SHP77 treated with DMSO at 0.1 percent for 48 hours (cell line): Measurements from ENCODE around the gene SLC22A15.
"Not testable (repeated sequence)": the region's sequence is repeated elsewhere in the genome, so short reads cannot be mapped to it uniquely, and the experiment has no call there.

Experiments
- DNase-seq: peaks from one replicate; lab custom pipeline; 2025; lab: John Stamatoyannopoulos, UW

The SLC22A15 gene

DNA sequence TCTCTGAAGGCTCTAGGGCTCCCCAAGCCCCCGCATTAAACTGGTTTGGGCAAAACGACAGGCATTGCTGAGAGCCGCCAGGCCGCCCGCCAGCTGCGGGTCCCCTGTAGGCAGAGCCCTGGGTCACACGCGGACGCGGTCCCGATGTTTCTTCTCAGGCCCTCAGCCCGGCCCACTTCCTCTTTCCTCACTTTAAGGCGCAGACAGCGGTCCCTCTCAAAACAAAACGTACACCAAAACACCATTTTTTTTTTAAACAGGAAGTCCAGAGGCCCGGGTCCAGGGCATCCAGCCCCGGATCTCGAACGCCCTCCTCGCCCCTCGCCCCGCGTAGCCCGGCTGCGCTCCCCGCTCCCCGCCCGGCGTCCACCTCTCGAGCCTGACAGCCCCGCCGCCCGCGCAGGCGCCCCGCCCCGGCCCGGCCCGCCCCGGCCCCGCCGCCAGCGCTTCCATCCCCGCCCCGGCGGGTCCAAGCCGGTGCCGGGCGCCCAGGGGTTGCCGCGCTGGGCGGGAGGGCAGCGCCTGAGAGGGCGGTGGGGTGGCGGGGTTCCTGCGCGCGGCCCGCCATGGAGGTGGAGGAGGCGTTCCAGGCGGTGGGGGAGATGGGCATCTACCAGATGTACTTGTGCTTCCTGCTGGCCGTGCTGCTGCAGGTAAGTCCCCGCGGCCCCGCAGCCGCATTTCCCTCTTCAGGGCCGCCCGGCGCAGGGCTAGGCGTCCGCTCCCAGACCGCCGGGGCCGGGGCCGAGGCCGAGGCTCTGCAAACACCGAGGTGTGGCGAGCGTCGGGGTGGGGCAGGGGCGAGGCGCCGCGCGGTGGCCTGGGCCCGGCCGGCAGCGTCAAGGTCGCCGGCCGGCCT is at the start of gene SLC22A15:
Gene SLC22A15 (plus strand): TSS at position 452 of the 859 bp plus-strand sequence. CDS start 115 bp downstream, at position 567.
- no peak for DNase-seq

DNA sequence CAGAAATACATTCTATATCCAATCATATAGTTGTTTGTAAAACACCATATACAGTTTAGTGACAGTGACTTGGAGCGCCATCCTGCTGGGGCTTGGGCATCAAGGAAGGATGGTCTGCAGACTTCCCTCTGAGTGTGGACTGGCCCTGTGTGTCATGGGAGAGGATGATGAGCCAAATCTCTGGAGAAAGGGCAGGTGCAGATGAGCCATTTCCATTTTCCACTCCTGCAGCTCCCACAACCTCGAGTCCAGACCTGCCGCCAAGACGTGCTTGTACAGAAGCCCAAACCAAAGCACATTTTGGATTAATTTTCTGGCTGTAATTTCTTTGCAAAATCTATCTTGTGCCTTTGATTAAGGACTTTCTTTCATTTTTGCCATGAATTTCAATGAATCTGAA is 48.3 kb upstream of the SLC22A15 start:
- no peak for DNase-seq

- no peak for DNase-seq
Observed at GRCh38 chr1:115929881-115930280, 46.4 kb upstream of the SLC22A15 start.

GRCh38 chr1:115933625-115934024 is 42.7 kb upstream of the SLC22A15 start:
- DNase-seq = no peak

- DNase-seq = no peak
Observed at GRCh38 chr1:115939455-115939854, 36.9 kb upstream of the SLC22A15 start.

GRCh38 chr1:115946116-115946515 is 30.2 kb upstream of the SLC22A15 start:
- DNase-seq = no peak

- DNase-seq = no peak
Observed at GRCh38 chr1:115949156-115949555, 27.2 kb upstream of the SLC22A15 start.

DNA sequence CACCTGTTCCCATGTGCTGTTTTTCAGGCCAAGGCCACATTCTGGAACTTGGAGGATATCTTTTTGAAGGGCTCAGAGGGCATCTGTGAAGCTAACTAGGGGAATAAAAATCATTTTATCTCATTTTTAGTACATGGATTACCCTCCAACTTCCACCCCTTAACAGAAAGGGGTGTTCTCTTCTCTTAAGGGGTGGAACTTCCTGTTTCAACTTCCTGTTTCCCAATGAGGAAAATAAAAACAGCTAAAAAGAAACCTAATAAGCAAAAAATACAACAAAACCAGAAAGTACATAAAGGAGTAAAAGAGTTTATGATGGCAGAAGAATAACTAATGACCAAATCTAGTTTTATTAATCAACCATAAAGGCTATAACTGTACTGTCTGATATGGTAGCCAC is 24.8 kb upstream of the SLC22A15 start:
- DNase-seq = no peak

DNA sequence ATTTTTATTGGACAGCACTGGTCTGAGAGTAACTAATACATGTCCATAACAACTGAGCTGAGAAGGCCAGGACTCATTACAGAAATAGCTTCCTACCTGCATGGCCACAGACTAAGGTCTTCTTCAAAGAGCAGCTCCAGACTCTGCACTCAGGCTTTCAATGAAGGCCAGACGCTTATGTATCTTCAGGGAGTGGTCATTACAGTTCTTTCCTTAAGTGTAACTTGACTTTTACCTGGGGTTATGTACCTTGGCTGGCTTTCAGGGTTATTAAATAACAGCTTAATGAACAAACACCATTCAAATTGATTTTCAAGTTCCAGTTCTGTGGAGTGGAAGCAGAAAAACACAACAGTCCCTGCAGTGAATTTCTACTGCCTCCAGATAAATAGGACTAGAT is 23.8 kb upstream of the SLC22A15 start:
- DNase-seq = no peak

GRCh38 chr1:115953180-115953579 is 23.1 kb upstream of the SLC22A15 start:
- DNase-seq = no peak

GRCh38 chr1:115954684-115955083 is 21.6 kb upstream of the SLC22A15 start:
- no peak for DNase-seq

DNA sequence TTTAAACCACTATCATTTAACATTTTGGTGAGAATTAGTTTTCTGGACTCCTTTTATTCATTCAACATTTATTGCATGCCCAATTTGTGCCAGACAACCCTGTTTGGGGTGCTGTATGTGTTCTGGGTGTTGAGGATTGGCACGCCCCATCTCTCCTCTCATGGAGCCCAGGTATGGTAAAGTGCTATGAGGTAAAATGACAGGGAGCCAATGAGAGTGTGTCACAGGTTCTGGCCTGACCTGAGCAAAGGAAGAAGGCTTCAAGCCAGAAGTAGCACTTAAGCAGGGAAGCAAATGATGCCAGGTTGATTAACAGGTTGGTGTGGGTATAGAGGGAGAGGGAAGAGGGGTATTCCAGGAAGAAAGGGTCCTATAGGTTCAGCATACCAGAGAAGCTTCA is 21.1 kb upstream of the SLC22A15 start:
- DNase-seq = no peak

DNA sequence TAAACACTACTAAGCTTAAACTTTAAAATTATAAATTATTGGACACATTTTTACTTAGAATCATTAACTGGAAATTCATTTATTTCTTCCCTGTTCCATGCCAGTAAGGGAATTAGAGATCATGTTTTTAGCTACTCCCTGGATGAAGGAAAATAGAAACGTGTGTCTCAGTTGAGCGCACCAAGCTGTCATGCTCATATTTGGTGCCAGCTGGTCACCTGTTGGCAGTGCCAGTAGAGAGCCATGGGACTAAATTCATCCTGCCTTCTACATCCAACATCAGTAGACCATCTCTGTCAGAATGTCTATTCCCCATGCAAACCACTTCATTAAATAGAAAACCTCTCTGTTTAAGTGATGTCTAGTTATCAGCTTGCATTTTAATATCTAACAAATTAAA is 17.4 kb upstream of the SLC22A15 start:
- no peak for DNase-seq

DNA sequence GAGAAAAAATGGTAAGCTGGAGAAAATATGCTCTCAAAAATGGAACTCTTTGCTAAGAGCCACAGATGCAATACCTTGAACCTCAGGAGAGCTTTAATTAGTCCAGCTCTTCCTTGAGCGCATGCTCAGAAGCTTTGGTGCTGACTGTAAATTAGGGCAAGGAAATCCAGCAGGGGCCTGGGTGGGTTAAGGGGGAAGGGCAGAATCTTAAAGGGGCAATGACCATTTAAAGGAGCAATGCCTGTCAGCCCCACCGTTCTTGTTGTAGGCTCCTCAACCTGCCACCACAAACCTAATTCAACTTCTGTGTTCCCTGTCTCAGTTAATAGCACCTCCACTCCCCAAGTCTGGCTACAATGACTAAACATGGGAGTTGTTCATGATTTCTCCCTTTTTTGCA is 6.8 kb upstream of the SLC22A15 start:
- DNase-seq = no peak

DNA sequence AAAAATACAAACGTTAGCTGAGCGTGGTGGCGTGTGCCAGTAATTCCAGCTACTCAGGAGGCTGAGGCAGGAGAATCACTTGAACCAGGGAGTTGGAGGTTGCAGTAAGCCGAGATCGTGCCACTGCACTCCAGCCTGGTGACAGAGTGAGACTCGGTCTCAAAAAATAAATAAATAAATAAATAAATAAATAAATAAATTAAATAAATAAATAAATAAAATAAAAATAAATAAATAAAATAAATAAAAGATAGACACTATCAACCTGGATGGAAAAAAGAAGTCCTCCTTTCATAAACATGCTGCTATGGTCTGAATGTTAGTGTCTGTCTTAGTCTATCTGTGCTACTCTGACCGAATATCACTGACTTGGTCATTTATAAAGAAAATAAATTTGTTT is 4.5 kb upstream of the SLC22A15 start:
- DNase-seq = not testable (repeated sequence)

- no peak for DNase-seq
Observed at GRCh38 chr1:115973154-115973553, 3.2 kb upstream of the SLC22A15 start.

- DNase-seq = no peak
Observed at GRCh38 chr1:115975569-115976061, 698 bp upstream of the SLC22A15 start.

DNA sequence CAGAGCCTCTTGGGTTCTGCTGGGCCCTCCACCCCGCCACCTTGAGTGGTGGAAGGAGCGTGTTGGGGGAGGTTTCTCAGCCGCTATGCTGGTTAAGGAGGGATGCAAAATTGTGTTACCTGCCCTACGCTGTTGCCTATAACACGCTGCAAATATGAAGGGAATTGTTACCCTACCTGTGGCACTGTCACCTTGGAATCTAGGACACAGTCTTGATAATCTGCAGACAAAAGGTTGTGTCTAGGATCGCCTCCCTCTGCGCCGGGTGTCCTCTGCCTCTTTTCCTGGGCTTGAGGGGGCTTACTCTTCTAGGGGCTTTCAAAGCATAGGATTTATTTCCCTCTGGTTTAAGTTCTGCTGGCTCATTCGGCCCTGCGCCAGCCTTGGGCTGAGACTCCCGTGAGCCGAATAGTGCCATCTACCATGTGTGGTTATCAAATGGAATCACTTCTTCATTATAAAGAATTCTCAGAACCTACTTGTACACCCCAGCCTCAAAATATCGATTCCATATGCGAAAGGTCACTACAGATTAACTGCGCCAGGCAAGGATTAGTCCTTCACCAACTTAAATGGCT is 697 bp downstream of the SLC22A15 start:
- no peak for DNase-seq

DNA sequence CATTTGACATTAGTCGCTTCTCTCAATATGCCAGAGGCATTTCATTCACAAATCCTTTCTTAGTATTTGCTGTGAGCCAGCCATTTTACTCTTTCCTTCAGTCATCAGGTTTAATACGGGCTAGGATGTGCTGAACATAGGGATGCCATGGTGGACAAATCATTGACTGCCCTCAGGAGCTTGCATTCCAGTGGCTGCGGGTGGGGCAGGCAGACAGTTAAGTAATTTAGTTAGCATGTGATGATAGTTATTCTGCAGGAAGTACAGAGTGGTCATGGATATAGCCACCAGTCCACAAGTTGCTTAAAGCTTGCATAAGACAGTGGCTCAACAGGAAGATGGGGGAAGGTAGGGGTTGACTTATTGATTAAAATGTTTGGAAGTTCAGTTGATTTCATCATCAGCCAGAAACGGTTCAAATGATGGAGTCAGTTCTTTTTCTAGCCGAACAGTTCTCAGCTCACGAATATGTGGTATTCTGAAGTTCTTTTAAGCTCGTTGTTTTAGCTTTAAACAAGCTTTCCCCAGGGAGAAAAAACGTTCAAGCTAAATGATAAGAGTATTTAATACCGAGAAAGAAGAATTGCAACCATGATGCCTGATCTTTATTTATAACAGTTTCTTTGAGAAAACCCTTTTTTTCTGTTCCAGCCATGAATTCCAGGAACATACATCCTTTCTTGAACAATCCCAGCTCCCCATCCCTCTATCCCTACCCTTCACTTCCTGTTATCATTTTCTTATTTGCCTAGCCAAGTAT is 1.4 kb downstream of the SLC22A15 start:
- DNase-seq = no peak

GRCh38 chr1:115978292-115978941 is 2.1 kb downstream of the SLC22A15 start:
- DNase-seq = no peak

DNA sequence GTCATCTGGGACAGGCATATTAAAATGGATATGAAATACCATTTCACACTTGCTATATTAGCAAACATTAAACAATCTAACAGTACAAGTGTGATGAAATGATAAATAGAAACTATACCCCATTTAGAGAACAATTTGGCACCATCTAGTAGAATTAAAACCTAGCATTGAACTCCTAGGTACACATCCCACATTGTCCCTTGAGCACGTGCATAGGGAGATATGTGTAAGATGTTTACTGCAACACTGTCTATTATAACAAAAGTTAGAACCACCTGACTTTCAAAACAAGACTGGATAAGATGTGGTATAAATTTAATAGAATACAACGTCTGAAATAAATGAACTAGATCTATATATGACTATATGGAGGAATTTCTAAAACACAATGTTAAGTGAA is 3.8 kb downstream of the SLC22A15 start:
- no peak for DNase-seq
